Activated T-helper 1 cell treated with anti-CD3 and anti-CD28 coated beads, Interleukin-12 subunit alpha, Interleukin-12 subunit beta, Interleukin-2, Interleukin-4 antibody, amounts not matched to agents 30 ng/mL and 10 ng/mL and 1 ng/mL, durations not matched to agents 14 hours and 24 hours and 36 hours (primary cell): ENCODE results near the gene SKA2. TPM values are rescaled to one million over a fixed set of nuclear protein-coding genes. Genes with fewer than 3 reads are reported as not detected.

Experiments used
- DNase-seq: peaks from one replicate; pipeline ENCODE4 v3.0.0; 2021; ENCODE audit warnings: low spot score
- H3K27ac Mint-ChIP-seq: one replicate; pipeline ENCODE4 v1.8.0; 2021; ENCODE audit warnings: mild to moderate bottlenecking, mixed read lengths
- H3K27me3 Mint-ChIP-seq: one replicate; pipeline ENCODE4 v1.8.0; 2022; ENCODE audit warnings: mild to moderate bottlenecking, moderate library complexity, mixed read lengths; ENCODE audit not compliant: insufficient read depth
- H3K36me3 Mint-ChIP-seq: one replicate; pipeline ENCODE4 v1.8.0; 2021; ENCODE audit warnings: low read depth, mixed read lengths
- H3K4me1 Mint-ChIP-seq: one replicate; pipeline ENCODE4 v1.8.0; 2021; ENCODE audit warnings: low read depth, mixed read lengths
- H3K4me3 Mint-ChIP-seq: one replicate; pipeline ENCODE4 v1.8.0; 2021; ENCODE audit warnings: mild to moderate bottlenecking, moderate library complexity, mixed read lengths
- H3K9me3 Mint-ChIP-seq: one replicate; pipeline ENCODE4 v1.8.0; 2021; ENCODE audit warnings: mixed read lengths
- intact Hi-C: fragments of 100-400 bp; cut with micrococcal nuclease; formaldehyde crosslinking; loops from one replicate; pipeline ENCODE4 v1.15.1; 2024
- total RNA-seq: library from RNA; stranded (reverse); gene quantifications from 2 replicates; pipeline ENCODE4 v1.2.3, GENCODE V29; 2022

Gene SKA2
- total RNA-seq, 1 donor from 2014 or later: 52.1 TPM

GRCh38 chr17:59069856-59070255, 85.1 kb downstream of the SKA2 start:
- no peak for DNase-seq
- intact Hi-C loops: no loop called here
- Mint-ChIP-seq H3K4me1 (peaks cover 14% of the 10 kb centered on the region), H3K4me3 (no peak overlapping the region), H3K27me3 (no peaks in the 10 kb centered on the region), H3K36me3 (peaks cover 40% of the 10 kb centered on the region), H3K27ac (no peak overlapping the region), H3K9me3 (no peaks in the 10 kb centered on the region)

GRCh38 chr17:59067756-59068155, 87.2 kb downstream of the SKA2 start:
- peaks cover 5% of the 10 kb centered on the region for H3K4me1 Mint-ChIP-seq
- H3K27ac Mint-ChIP-seq: no peak overlapping the region
- intact Hi-C loops: no loop called here
- H3K36me3 Mint-ChIP-seq: peaks cover 38% of the 10 kb centered on the region
- H3K4me3 Mint-ChIP-seq: no peak overlapping the region
- no peak for DNase-seq
- no peaks in the 10 kb centered on the region for H3K9me3 Mint-ChIP-seq
- H3K27me3 Mint-ChIP-seq: no peaks in the 10 kb centered on the region

- intact Hi-C loops: no loop called here
- H3K4me3 Mint-ChIP-seq: no peak overlapping the region
- no peak for DNase-seq
- no peak overlapping the region for H3K27ac Mint-ChIP-seq
- H3K27me3 Mint-ChIP-seq: no peaks in the 10 kb centered on the region
- no peaks in the 10 kb centered on the region for H3K9me3 Mint-ChIP-seq
- H3K4me1 Mint-ChIP-seq: peaks cover 5% of the 10 kb centered on the region
- H3K36me3 Mint-ChIP-seq: peaks cover 41% of the 10 kb centered on the region
These were observed 87.6 kb downstream of the SKA2 start for GRCh38 chr17:59067340-59067739.

- Mint-ChIP-seq H3K36me3 (peaks cover 33% of the 10 kb centered on the region), H3K27me3 (no peaks in the 10 kb centered on the region), H3K9me3 (no peaks in the 10 kb centered on the region), H3K4me1 (no peaks in the 10 kb centered on the region), H3K27ac (no peak overlapping the region), H3K4me3 (no peak overlapping the region)
- no peak for DNase-seq
- intact Hi-C loops: no loop called here
These were observed 92.5 kb downstream of the SKA2 start for GRCh38 chr17:59062509-59062908.

Other genes starting within 250 kb of the SKA2 start
- 27.5 and 27.7 TPM in 2 replicates for gene TRIM37, start 48.3 kb downstream of the SKA2 start, total RNA-seq
- gene PRR11, start 560 bp upstream of the SKA2 start, total RNA-seq: 29.4 and 32.7 TPM in 2 replicates
- gene SMG8, start 54.8 kb upstream of the SKA2 start, total RNA-seq: 25.1 and 26.1 TPM in 2 replicates
- gene GDPD1, start 65.3 kb upstream of the SKA2 start, total RNA-seq: 2.7 and 3.2 TPM in 2 replicates
- gene YPEL2, start 176.5 kb upstream of the SKA2 start, total RNA-seq: 7.4 and 7.9 TPM in 2 replicates